Type B pancreatic cell (in vitro differentiated cells): ENCODE measurements around the gene RAD51AP1. TPM values are rescaled to one million over a fixed set of nuclear protein-coding genes. Genes with fewer than 3 reads are reported as not detected.
A peak's percentile ranks its signal among the peaks of the same experiment; 100 is the strongest.

Experiments used
- DNase-seq: peaks from one replicate; pipeline ENCODE4 v3.0.0; 2021; ENCODE audit warnings: mixed read lengths; ENCODE audit not compliant: unreplicated experiment; ENCODE audit errors: extremely low spot score
- H3K27ac Mint-ChIP-seq: 2 replicates; pipeline ENCODE4 v1.8.0; 2021; ENCODE audit warnings: mild to moderate bottlenecking, mixed read lengths
- H3K27me3 Mint-ChIP-seq: 2 replicates; pipeline ENCODE4 v1.8.0; 2021; ENCODE audit warnings: mixed read lengths
- H3K36me3 Mint-ChIP-seq: 2 replicates; pipeline ENCODE4 v1.8.0; 2021; ENCODE audit warnings: mixed read lengths
- H3K4me1 Mint-ChIP-seq: one replicate; pipeline ENCODE4 v1.8.0; 2021; ENCODE audit warnings: mixed read lengths; ENCODE audit not compliant: unreplicated experiment
- H3K4me3 Mint-ChIP-seq: 2 replicates; pipeline ENCODE4 v1.8.0; 2021; ENCODE audit warnings: mild to moderate bottlenecking, mixed read lengths
- H3K9me3 Mint-ChIP-seq: 2 replicates; pipeline ENCODE4 v1.8.0; 2021; ENCODE audit warnings: mixed read lengths
- CTCF ChIP-seq: fragments of 200-600 bp; sonication (generic); conservative IDR thresholded peaks from 2 replicates; pipeline ENCODE4 v1.5.0; 2021; ENCODE audit warnings: antibody characterized with exemption, mild to moderate bottlenecking
- long read RNA-seq: library from polyadenylated mRNA; unstranded; transcript quantifications from one replicate; pipeline ENCODE4 v2.0.0, GENCODE V29; 2020
- total RNA-seq: library from RNA; stranded (reverse); gene quantifications from 2 replicates; pipeline ENCODE4 v1.2.1, GENCODE V29; 2021; ENCODE audit warnings: low replicate concordance

RAD51AP1 gene, protein sequence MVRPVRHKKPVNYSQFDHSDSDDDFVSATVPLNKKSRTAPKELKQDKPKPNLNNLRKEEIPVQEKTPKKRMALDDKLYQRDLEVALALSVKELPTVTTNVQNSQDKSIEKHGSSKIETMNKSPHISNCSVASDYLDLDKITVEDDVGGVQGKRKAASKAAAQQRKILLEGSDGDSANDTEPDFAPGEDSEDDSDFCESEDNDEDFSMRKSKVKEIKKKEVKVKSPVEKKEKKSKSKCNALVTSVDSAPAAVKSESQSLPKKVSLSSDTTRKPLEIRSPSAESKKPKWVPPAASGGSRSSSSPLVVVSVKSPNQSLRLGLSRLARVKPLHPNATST
- 20.7 and 26.6 TPM in 2 replicates for total RNA-seq
- long read RNA-seq, transcript RAD51AP1-202 (9 exons, 2,113 nt) = major isoform, 16 of 34 reads
- long read RNA-seq, partial matches to known transcripts = 7 of 34 reads
- long read RNA-seq, other reads (novel, unspliced or antisense) = 7 of 34 reads

DNA sequence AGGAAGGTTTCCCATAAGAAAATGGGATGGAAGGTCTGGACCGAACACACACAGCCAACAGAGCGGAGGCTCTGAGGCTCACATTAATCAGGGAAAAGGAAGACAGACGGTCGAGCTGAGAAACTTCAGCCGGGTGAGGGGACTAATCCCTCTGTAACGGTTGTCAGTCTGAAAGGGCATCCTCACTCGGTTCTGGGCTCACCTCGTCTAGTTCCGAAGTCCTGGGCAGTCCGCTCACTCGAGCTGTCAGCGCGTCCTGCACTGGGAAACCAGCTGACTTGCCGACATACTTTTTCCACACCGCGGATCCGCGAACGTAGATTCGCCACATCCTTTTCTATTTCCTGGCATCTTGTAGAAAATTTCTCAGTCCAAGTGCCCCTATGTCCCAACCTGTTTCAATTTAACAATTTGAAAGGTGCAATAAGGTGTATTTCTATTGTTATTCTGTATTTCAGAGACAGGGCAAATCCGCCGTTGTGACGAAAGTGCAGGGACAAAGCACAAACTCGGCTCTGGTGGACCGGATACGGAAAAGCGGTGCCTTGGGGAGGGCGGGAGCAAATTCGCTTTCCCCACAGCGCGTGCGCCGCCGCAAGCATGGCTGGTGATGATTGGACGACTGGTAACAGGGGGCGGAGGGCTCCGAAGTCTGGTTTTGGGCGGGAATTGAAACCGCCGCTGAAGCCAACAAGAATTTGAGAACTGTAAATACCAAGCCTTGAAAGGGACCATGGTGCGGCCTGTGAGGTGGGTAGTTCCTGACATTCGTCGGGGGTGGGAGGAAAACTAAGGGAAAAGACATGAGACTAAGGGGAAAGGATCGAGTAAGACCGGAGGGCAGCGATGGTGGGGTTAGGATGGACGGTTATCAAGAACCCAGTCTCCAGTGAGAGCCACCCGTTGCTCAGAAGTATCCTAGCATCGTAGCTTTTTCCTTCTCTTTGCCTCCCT is at the start of gene RAD51AP1:
RAD51AP1 (plus strand) TSS at position 684 of the 954 bp plus-strand sequence; CDS start at position 734, 50 bp downstream.
- no peak for TF ChIP-seq CTCF
- peak; percentile 93 for DNase-seq
- Mint-ChIP-seq H3K36me3 (peaks cover 5% of the 10 kb centered on the region), H3K9me3 (no peaks in the 10 kb centered on the region), H3K27ac (peak within 1 kb of the TSS; percentile 97), H3K4me3 (peak within 1 kb of the TSS; percentile 99), H3K27me3 (no peaks in the 10 kb centered on the region), H3K4me1 (peaks cover 7% of the 10 kb centered on the region)

DNA sequence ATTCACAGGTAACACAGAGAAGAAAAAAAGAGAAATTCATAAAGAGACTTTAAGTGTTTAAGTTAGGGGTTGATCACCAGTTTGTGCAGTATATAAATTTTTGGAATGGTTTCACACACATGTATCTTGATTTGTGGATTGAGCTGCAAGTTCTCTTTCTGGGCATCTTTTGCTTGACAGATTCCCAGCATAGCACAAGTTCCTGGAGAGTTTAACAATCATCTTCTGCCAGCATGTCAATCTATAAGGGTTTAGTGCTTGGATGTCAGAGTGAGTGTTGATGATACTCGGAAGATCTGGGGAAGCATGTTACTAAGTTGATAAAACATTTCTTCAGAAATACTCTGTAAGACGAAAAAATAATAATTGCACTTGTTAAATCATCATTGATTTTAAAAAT is 49.1 kb upstream of the RAD51AP1 start:
- no peak overlapping the region for H3K4me3 Mint-ChIP-seq
- no peak for TF ChIP-seq CTCF
- H3K9me3 Mint-ChIP-seq = no peaks in the 10 kb centered on the region
- peaks cover 29% of the 10 kb centered on the region for H3K36me3 Mint-ChIP-seq
- H3K4me1 Mint-ChIP-seq = no peaks in the 10 kb centered on the region
- DNase-seq = no peak
- no peaks in the 10 kb centered on the region for H3K27me3 Mint-ChIP-seq
- no peak overlapping the region for H3K27ac Mint-ChIP-seq

- Mint-ChIP-seq H3K4me3 (no peak overlapping the region), H3K27ac (no peak overlapping the region), H3K4me1 (no peaks in the 10 kb centered on the region), H3K9me3 (no peaks in the 10 kb centered on the region), H3K27me3 (no peaks in the 10 kb centered on the region), H3K36me3 (peaks cover 33% of the 10 kb centered on the region)
- no peak for TF ChIP-seq CTCF
- no peak for DNase-seq
Observed at GRCh38 chr12:4490973-4491372, 47.7 kb upstream of the RAD51AP1 start.

GRCh38 chr12:4496145-4496838 is 42.4 kb upstream of the RAD51AP1 start:
- Mint-ChIP-seq H3K36me3 (peaks cover 56% of the 10 kb centered on the region), H3K27ac (no peak overlapping the region), H3K4me1 (no peaks in the 10 kb centered on the region), H3K4me3 (no peak overlapping the region), H3K9me3 (no peaks in the 10 kb centered on the region), H3K27me3 (no peaks in the 10 kb centered on the region)
- no peak for TF ChIP-seq CTCF
- no peak for DNase-seq

GRCh38 chr12:4499186-4499585 is 39.5 kb upstream of the RAD51AP1 start:
- Mint-ChIP-seq H3K4me3 (no peak overlapping the region), H3K4me1 (no peaks in the 10 kb centered on the region), H3K9me3 (no peaks in the 10 kb centered on the region), H3K27me3 (no peaks in the 10 kb centered on the region), H3K36me3 (peaks cover 62% of the 10 kb centered on the region), H3K27ac (no peak overlapping the region)
- no peak for TF ChIP-seq CTCF
- DNase-seq = no peak
